GM12892 (cell line): ENCODE results near the gene HS3ST4.

Source experiments
- DNase-seq: peaks from one replicate; pipeline ENCODE4 v3.0.0; 2011; ENCODE audit not compliant: insufficient read length
- FAIRE-seq: peaks from 2 replicates; lab custom pipeline; 2011; peaks lifted over from hg19 to GRCh38; lab: Jason Lieb, UNC
- POLR2A ChIP-seq: IDR thresholded peaks from 2 replicates; pipeline ENCODE4 v1.6.1; 2011; ENCODE audit warnings: low read depth, low read length, control low read depth
- POLR2AphosphoS5 ChIP-seq: IDR thresholded peaks from 2 replicates; pipeline ENCODE4 v1.6.1; 2011; ENCODE audit warnings: low read depth, low read length, control low read depth
- TAF1 ChIP-seq: IDR thresholded peaks from 2 replicates; pipeline ENCODE4 v1.6.1; 2011; ENCODE audit warnings: low read depth, mild to moderate bottlenecking, control low read depth, low read length, borderline replicate concordance

The HS3ST4 gene

DNA sequence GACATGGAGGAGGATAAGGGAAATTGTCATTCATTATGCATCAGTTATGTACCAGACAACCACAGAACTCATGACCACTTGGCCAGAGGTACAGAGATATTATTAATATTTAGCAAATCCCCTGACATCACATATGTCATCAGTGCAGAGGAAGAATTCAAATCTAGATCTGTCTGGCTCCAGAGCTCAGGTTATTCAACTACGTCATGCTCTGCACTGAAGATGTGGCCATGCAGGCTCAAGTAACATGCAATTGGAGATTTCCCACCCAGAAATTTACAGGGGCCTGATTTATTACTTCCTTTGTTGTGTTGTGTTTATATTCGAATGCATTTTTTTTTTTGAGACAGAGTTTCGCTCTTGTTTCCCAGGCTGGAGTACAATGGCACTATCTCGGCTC is 224.3 kb downstream of the HS3ST4 start:
- no peak for FAIRE-seq
- no peak for DNase-seq
- TF ChIP-seq TAF1: no peak
- no peak for TF ChIP-seq POLR2A
- no peak for TF ChIP-seq POLR2AphosphoS5

DNA sequence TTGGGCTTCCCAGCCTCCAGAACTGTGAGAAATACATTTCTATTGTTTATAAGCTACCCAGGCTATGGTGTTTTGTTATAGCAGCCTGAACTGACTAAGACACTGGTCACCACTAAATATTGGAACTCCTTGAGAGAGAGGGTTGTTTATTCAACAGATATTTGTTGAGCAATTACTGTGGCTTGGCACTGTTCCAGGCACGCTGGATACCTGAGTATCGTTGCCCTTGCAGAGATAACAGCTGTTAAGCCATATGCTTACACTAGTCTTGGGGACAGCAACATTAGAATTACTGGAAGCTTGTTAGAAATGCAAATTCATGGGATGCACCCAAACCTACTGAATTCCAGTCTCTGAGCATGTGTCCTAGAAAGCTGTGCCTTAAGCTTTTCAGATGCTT is 230.7 kb downstream of the HS3ST4 start:
- FAIRE-seq: no peak
- no peak for TF ChIP-seq TAF1
- TF ChIP-seq POLR2AphosphoS5: no peak
- no peak for TF ChIP-seq POLR2A
- no peak for DNase-seq

DNA sequence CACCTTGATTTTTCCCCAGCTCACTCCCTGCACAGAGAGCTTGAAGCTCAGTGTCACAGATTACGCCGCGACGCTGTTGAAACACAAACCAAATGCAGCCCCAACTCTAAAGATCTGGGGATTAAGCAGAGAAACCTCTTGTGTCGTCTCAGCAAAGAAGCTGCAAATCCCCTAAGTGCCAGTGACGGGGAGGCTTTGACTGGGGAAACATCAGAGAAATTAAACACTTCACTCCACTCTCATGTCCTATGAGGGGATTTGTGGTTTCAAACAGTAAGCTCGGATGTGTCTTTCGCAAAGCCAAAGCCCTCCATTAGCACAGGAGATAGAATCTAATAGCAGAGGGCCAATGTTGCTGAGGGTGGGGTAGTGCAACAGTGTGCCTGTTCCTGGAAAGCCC is 233.7 kb downstream of the HS3ST4 start:
- TF ChIP-seq POLR2A (no peak), POLR2AphosphoS5 (no peak), TAF1 (no peak)
- FAIRE-seq: no peak

DNA sequence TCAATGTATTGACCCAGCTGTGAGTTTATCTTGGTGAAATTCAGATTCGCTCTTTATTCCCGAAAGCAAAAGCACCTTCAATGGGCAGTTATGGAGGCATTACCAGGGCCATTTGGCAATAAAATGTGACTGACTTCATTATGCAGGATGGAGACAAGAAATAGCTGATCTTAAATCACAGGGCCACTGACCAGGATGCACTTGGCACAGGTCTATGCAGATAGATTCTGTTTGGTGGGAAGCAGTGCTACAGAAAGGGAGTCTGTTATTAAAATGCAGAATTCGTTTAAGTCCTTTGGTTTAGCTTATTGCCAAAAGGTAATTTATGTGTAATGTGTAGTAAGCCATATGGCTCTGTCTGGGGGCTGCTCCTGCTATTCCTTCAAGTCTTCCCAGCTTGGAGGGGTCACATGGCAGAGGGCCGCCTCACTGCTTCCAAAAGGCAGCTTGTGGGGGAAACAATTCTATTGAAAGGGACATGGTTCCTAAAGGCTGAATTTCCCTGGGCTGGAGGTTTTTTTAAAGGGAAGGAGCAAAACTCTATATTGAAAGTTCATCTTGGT is 239.8 kb downstream of the HS3ST4 start:
- FAIRE-seq (no peak), DNase-seq (no peak)
- TF ChIP-seq TAF1 (no peak), POLR2A (no peak), POLR2AphosphoS5 (no peak)

More for the DNA sequence above, 233.7 kb downstream of the HS3ST4 start:
- DNase-seq: no peak

DNA sequence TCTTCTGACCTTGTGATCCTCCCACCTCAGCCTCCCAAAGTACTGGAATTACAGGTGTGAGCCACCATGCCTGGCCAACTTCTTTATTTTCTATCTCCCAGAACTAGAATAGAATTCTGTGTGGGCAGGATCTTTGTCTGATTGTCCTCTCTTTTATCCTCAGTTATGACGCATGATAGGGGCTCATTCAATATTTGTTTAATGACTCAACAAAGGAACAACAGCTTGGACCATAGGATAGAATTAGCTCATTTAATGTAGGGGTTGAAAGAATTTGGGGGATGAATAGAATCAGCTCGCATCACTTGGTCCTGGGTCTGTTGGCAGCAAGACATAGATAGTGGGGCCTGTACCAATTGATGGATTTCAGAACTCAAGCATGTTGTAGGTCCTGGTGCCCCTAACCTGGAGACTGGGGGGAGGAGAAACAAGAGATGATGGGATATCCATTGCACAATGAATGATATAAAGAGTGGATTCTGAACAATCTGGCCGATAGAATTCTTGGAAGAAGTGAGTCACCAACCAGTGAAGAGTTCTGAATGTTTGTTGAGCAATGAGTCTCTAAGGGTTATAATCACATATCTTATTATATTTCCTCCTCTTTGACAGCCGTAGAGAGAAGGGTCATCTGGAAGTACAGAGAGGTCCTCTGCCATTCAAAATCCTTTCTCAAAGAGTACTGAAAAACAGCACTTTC is 250.2 kb downstream of the HS3ST4 start:
- TF ChIP-seq POLR2AphosphoS5 (no peak), TAF1 (no peak), POLR2A (no peak)
- DNase-seq: no peak
- no peak for FAIRE-seq

DNA sequence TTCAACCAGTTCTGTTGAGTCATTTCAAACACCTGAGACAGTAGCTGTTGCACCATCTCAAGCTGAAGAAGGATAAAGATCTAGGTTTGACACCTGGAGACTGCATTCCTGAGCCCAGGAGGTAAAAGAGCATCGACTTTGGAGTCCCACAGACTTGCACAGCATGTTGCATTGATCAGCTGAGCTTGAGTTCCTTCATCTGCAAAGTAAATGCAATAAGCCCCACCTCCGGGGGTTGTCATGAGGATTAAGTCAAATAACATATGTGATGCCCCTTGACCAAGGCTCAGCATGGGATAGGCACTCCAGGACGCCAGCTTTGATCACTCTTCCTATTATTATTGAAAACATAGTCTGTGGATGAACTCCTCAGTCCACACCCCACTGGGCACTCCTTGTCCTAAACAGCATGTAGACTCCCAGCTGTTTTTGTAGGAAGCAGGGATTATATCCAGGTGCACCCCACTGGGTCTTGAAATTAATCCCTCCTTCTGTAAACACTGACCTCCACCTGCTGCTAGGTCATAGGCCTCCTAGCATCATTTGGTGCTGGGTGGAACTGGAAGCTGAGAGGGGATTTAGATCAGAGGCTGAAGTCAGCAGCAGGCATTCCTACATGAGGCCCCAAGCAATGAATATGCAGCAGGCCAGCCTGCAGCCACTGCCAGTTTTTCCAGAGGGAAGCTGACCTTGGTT is 259.0 kb downstream of the HS3ST4 start:
- no peak for DNase-seq
- TF ChIP-seq POLR2A: no peak
- no peak for TF ChIP-seq POLR2AphosphoS5
- TF ChIP-seq TAF1: no peak
- no peak for FAIRE-seq

DNA sequence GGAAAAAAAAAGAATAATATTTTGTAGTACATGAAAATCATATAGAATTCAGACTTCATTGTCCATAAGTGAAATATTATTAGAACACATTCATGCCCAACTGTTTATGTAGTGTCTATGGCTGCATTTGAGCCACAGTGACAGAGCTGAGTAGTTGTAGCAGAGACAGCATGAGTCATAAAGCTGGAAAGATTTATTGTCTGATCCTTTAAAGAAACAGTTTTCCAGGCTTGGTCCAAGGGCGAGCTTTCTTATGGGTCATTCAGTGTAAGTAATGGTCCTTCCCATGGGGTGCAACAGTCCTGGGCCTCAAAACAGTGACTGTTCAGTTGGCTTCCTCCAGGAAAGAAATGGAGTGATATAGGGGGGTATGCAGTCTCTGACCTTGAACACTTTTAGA is 260.2 kb downstream of the HS3ST4 start:
- FAIRE-seq: no peak
- no peak for DNase-seq

DNA sequence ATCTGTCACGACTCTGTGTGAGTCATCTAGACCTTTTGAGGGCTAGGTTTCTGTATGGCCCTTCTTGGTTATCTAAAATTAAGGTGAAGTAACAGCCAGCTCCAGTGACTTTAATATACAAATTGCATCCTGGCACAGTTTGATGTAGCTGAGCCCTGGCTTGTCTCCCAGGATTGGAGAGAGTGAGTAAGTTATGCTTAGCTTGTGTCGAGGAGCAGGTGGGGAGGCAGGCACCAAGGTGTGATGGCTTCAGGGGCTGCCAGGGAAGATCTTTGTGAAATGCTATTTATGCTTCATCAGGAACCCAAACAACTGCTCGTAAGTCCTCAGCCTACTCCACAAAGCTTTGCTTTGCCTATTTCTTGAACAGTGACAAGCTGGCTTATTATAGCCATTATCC is 261.2 kb downstream of the HS3ST4 start:
- DNase-seq (no peak), FAIRE-seq (no peak)
- TF ChIP-seq POLR2AphosphoS5: no peak
- no peak for TF ChIP-seq TAF1
- TF ChIP-seq POLR2A: no peak

More for the DNA sequence above, 260.2 kb downstream of the HS3ST4 start:
- no peak for TF ChIP-seq POLR2A
- TF ChIP-seq TAF1: no peak

DNA sequence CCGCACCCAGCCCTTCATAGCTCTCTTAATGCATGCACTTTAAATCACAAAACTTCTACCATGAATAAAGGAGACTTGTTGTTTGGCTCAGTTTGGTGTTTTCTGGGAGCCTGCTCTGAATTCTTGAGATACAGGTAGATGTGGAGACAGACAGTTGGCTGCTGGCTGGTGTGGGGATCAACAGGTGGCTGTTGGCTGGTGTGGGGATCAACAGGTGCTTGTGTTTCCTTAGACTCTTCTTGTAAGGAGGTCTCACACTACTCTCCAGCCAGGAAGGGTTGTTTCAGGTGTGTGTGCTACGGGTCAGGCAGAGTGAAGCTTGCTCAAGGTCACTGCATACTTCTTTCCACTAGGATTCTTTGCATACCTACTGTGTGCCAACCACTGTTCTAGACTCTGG is 265.9 kb downstream of the HS3ST4 start:
- TF ChIP-seq TAF1: no peak
- no peak for TF ChIP-seq POLR2A
- no peak for TF ChIP-seq POLR2AphosphoS5
- no peak for DNase-seq
- no peak for FAIRE-seq

DNA sequence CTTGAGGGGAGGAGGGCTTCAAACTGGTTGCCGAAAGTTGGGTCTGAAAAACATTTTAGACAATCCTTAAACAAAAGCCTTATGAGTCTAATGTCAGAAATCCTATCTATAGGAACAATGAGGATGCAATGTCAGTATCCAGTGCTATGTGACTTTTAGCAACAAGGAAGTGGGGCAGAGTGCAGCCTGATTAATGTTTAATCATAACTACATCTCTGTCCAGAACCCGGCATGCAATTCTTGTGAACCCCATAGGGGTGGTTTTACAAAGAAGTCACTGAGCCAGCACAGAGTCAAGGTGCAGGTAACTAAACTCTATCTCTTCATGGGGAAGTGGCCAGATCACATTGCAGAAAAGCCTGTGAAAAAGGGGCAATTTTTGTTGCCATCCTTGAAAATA is 267.5 kb downstream of the HS3ST4 start:
- TF ChIP-seq POLR2AphosphoS5 (no peak), POLR2A (no peak), TAF1 (no peak)
- FAIRE-seq (no peak), DNase-seq (no peak)

DNA sequence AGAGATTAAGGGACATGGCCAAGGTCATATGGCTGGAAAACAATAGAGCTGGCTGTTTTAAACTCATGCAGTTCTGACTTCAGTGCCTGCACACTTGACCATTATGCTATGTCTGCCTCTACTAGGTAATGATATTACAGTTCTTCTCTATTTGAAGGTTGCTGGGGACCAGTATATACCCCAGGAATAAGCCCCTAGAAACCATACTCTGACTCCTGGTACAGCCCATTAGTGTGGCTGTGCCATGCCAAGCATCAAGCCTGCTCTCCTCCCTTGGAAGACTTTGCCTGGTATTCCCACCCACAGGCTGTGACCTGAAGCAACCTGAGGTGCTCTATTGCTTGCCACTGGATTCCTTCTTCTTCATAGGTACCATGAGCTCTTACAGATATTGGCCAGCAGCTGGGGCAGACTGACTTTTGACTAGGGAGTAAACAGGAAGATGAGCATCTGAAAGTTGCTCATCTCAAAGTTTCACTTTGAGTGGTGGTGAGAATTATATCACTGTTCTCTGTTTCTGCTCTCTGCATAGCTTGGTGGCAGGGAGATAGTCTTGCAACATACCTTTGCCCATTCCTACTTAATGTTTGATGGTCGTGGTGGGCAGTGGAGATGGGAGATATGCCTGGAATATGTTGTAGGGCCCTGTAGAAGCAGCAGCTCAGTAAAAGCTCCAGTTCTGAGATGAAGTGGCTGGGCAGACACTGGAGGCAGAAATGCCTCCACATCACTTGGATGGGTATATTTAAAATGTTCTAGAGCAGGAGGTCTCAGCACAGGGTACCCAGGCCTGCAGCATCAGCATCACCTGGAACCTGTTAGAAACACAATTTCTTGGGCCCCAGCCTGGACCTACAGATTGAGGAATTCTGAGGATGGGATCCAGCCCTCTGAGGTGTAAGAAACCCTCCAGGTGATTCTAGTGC is 274.7 kb downstream of the HS3ST4 start:
- DNase-seq (no peak), FAIRE-seq (no peak)
- no peak for TF ChIP-seq POLR2AphosphoS5
- TF ChIP-seq TAF1: no peak
- no peak for TF ChIP-seq POLR2A

DNA sequence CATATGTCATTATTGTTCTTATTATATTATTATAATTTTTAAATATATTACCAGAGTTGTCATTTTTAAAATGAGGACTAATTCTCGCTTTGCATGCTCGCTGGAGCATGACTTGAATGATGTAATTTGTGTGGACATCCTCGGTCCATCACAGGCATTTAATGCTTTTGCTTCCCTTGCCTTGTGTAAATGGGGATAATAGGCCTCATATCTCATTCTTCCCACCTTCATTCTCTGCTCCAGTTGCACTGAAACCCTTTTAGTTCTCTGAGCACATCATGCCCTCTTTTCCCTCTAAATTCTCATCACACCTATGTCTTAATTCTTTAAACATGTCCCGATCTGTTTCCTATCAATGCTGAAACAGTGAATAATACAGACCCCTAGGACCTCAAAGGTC is 285.4 kb downstream of the HS3ST4 start:
- DNase-seq (no peak), FAIRE-seq (no peak)
- TF ChIP-seq POLR2A (no peak), TAF1 (no peak), POLR2AphosphoS5 (no peak)
